HL-60 (cell line): ENCODE measurements around the gene GH2.
A peak's percentile ranks its signal among the peaks of the same experiment; 100 is the strongest.

Source experiments
- DNase-seq, 2 experiments: peaks; one replicate each; pipeline ENCODE4 v3.0.0-alpha.2; 2010 to 2020; ENCODE audit warnings: low read depth in 1 of 2, low spot score in 1 of 2
- H3K27ac ChIP-seq: fragments of 250-450 bp; sonication (Bioruptor Pico); replicated peaks from 2 replicates; pipeline ENCODE4 v1.5.1; 2020; ENCODE audit warnings: mild to moderate bottlenecking, moderate library complexity
- H3K27me3 ChIP-seq: fragments of 250-450 bp; sonication (Bioruptor Pico); 2 replicates; pipeline ENCODE4 v1.5.1; 2021; ENCODE audit warnings: mild to moderate bottlenecking, moderate library complexity; ENCODE audit not compliant: insufficient read depth, poor library complexity, severe bottlenecking
- H3K4me3 ChIP-seq: replicated peaks from 2 replicates; pipeline ENCODE4 v1.5.1; 2011; ENCODE audit warnings: mild to moderate bottlenecking, control low read depth, low read length; ENCODE audit not compliant: insufficient read depth
- CTCF ChIP-seq: IDR thresholded peaks from one replicate; pipeline ENCODE4 v1.5.1; 2011; ENCODE audit warnings: low read length, control low read depth, inconsistent platforms; ENCODE audit not compliant: insufficient read depth
- GABPA ChIP-seq: IDR thresholded peaks from 2 replicates; pipeline ENCODE4 v1.6.1; 2012; ENCODE audit warnings: low read depth
- POLR2AphosphoS5 ChIP-seq: IDR thresholded peaks from 2 replicates; pipeline ENCODE4 v1.6.1; 2012; ENCODE audit warnings: low read depth
- SPI1 ChIP-seq: IDR thresholded peaks from 2 replicates; pipeline ENCODE4 v1.6.1; 2012; ENCODE audit warnings: low read depth, mild to moderate bottlenecking, borderline replicate concordance
- TF ChIP-seq, protein P1 (sequence below): IDR thresholded peaks from 2 replicates; pipeline ENCODE4 v1.6.1; 2012; ENCODE audit warnings: low read depth; ENCODE audit not compliant: insufficient replicate concordance

GH2 gene

DNA sequence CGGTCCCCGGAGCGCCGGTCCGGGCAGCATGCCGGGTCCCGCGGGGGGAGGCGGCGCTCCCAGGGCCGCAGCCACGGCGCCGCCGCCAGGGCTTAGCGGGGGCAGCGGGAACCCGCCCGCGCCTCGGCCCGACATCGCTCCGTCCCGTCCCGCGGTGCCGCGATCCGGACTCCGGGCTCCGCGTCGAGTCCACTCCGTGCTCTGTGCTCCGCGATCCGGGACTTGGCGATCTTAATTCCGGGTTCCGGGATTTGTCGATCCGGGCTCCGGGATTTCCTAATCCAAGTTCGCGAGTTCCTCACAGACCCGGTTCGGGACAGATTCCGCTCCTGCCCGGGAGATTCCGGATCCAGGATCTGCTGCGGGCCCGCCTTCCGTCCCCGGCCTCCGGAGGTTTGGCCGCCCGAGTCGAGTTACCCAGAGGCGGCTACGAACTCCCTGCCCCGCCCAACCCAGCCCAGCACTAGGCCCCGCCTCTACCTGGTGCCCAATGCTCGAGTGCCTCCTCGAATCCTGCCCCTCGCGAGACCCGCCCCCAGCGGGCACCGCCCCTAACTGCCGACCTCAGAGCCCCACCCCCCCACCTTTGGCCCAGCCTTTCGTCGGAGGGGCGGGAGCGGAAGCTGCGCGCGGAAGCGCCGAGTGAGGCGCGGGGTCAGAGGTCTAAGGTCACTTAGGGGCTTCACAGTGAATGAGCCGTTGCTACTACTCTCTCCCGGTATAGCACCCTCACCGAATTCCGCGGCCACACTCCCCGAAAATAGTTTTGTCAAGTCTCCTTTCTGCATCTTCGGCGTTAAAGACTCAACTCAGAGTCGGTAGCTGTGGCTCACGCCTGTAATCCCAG is 39.0 kb downstream of the GH2 start, which contains the start of gene SMARCD2:
Gene SMARCD2, minus strand, starts transcription at position 146 of the 847 bp plus-strand sequence. Its CDS starts 11 bp downstream, at position 135.
- H3K4me3 ChIP-seq: peak within 1 kb of the TSS; percentile 82
- DNase-seq: peak; percentile 97 to 99
- peak within 1 kb of the TSS; percentile 95 for H3K27ac ChIP-seq
- no peaks in the 10 kb centered on the region for H3K27me3 ChIP-seq
- TF ChIP-seq GABPA: peak; percentile 92
- no peak for TF ChIP-seq CTCF
- peak; percentile 53; the same call in 1 of the 2 replicates for TF ChIP-seq SPI1
- no peak for TF ChIP-seq POLR2AphosphoS5
- TF ChIP-seq, protein P1, sequence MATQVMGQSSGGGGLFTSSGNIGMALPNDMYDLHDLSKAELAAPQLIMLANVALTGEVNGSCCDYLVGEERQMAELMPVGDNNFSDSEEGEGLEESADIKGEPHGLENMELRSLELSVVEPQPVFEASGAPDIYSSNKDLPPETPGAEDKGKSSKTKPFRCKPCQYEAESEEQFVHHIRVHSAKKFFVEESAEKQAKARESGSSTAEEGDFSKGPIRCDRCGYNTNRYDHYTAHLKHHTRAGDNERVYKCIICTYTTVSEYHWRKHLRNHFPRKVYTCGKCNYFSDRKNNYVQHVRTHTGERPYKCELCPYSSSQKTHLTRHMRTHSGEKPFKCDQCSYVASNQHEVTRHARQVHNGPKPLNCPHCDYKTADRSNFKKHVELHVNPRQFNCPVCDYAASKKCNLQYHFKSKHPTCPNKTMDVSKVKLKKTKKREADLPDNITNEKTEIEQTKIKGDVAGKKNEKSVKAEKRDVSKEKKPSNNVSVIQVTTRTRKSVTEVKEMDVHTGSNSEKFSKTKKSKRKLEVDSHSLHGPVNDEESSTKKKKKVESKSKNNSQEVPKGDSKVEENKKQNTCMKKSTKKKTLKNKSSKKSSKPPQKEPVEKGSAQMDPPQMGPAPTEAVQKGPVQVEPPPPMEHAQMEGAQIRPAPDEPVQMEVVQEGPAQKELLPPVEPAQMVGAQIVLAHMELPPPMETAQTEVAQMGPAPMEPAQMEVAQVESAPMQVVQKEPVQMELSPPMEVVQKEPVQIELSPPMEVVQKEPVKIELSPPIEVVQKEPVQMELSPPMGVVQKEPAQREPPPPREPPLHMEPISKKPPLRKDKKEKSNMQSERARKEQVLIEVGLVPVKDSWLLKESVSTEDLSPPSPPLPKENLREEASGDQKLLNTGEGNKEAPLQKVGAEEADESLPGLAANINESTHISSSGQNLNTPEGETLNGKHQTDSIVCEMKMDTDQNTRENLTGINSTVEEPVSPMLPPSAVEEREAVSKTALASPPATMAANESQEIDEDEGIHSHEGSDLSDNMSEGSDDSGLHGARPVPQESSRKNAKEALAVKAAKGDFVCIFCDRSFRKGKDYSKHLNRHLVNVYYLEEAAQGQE: no peak

DNA sequence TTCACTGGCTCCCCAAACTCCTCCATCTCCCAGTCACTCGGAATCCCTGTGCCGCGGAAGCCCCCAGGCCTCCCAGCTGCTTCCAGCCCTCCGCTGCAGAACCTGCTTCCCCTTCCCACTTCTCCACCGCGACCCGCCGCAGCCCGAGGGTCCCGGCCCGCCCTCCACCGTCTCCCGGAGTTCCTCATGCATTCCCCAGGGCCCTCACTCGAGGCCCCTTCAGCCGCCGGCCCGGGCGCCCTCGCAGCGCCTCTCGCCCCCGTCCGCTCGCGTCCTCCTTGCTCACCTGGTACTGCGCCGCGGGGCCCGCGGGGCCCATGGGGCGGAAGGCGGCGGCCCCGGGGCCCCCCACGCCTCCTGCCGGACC is 39.6 kb downstream of the GH2 start:
- peak; percentile 37 to 70 for DNase-seq
- Histone ChIP-seq H3K27me3 (no peaks in the 10 kb centered on the region), H3K27ac (peak overlapping the region; percentile 79), H3K4me3 (peak overlapping the region; percentile 82)
- TF ChIP-seq CTCF: no peak
- no peak for TF ChIP-seq SPI1
- TF ChIP-seq, protein P1: no peak
- TF ChIP-seq POLR2AphosphoS5: no peak
- TF ChIP-seq GABPA: no peak

DNA sequence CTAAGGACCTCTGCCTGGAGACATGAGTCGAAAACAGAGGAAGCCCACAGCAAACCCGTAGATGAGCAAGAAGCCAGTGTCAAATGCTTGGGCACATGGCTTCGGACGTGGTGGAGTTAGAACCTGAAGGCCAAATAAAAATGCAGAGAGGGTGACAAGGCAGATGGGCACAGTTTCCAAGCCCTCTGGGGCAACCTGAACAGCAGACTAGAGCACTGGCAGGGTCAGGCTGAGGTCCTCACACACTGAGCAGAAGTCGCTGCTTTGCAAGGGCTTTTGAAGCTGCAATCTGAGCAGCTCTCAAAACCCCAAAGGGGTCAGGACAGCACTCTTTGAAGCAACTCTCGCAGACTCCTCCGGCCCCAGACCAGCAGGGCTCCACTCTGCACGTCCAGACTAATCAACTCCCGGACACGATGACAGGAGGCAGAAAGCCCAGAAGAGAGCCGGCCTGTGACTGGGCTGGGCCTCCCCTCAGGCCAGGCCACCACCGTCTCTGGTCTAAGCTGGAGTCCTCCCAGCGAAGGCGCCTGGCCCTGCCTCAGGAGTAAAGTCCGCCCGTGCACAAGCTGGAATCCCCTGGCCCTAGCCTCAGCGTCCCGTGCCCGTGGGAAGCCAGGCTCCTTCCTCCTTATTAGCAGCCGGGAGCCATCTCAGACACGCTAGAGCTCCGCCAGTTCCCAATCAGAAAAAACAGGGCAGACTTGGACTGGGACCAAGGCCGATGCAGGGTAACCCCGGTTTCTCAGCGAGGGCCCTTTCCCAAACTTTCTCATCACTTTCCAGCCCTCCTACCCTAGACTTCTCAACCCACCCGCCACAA is 40.2 kb downstream of the GH2 start:
- DNase-seq: peak in 1 of 2 experiments; percentile 35
- no peak for TF ChIP-seq CTCF
- TF ChIP-seq, protein P1: no peak
- no peak for TF ChIP-seq SPI1
- TF ChIP-seq GABPA: no peak
- TF ChIP-seq POLR2AphosphoS5: no peak
- H3K4me3 ChIP-seq: peak overlapping the region; percentile 82
- peak overlapping the region; percentile 79 for H3K27ac ChIP-seq
- no peaks in the 10 kb centered on the region for H3K27me3 ChIP-seq
